H1 (cell line): ENCODE measurements around the gene POPDC2. TPM values are rescaled to one million over a fixed set of nuclear protein-coding genes. Genes with fewer than 3 reads are reported as not detected.

Experiments
- CTBP2 ChIP-seq: IDR thresholded peaks from 2 replicates; pipeline ENCODE4 v1.7.0; 2011; ENCODE audit warnings: borderline replicate concordance, mild to moderate bottlenecking, moderate library complexity, mixed read lengths, low read length; ENCODE audit not compliant: insufficient read depth, insufficient read length
- GTF2F1 ChIP-seq: IDR thresholded peaks from 2 replicates; pipeline ENCODE4 v1.6.1; 2012; ENCODE audit warnings: low read depth, low read length, improper control_type of control experiment, borderline replicate concordance
- RAD21 ChIP-seq, 2 experiments: IDR thresholded peaks in 1 of 2; conservative IDR thresholded peaks in 1 of 2; 2 replicates each; pipeline ENCODE4 v1.6.1; 2011; ENCODE audit warnings: low read depth in 2 of 2, low read length in 2 of 2, improper control_type of control experiment in 1 of 2, inconsistent platforms in 1 of 2, mild to moderate bottlenecking in 1 of 2, moderate library complexity in 1 of 2
- SAP30 ChIP-seq: fragments of 300-600 bp; sonication (generic); IDR thresholded peaks from 2 replicates; pipeline ENCODE4 v1.7.1; 2012; ENCODE audit warnings: low read length, moderate library complexity, mild to moderate bottlenecking, inconsistent platforms; ENCODE audit not compliant: insufficient read depth, insufficient replicate concordance
- SUZ12 ChIP-seq: fragments of 200-600 bp; sonication (generic); IDR thresholded peaks from 2 replicates; pipeline ENCODE4 v1.6.1; 2012; ENCODE audit warnings: mild to moderate bottlenecking, inconsistent platforms, low read length, moderate library complexity, mixed read lengths
- TCF12 ChIP-seq: IDR thresholded peaks from 2 replicates; pipeline ENCODE4 v1.6.1; 2011; ENCODE audit warnings: low read depth, mild to moderate bottlenecking, low read length
- USF2 ChIP-seq: IDR thresholded peaks from 2 replicates; pipeline ENCODE4 v1.6.1; 2011; ENCODE audit warnings: low read length, improper control_type of control experiment
- polyA plus RNA-seq, 7 experiments: library from polyadenylated mRNA; depleted of rRNA in 3 of 7; stranded (reverse) in 5 of 7; unstranded in 2 of 7; fragments of >200 nt in 5 of 7; fragments of 200-250 nt in 2 of 7; gene quantifications; 1 replicate in 5 of 7; 2 replicates in 1 of 7; 4 replicates in 1 of 7; pipeline versions ENCODE4 v1.2.1 to v1.2.3, GENCODE V29; 2011 to 2013; ENCODE audit warnings: missing spikeins in 2 of 7, mixed read lengths in 2 of 7
- total RNA-seq: library from RNA; stranded (reverse); fragmentation: NEBNext Ultra II Directional; extraction: Animal tissue kit (Norgen Biotek cat#: 25700); gene quantifications from 2 replicates; pipeline ENCODE4 v1.2.1, GENCODE V29; 2021

The POPDC2 gene
- total and polyA plus RNA-seq, 2 of the 8 experiments (the other 6 are each of a cell fraction or from before 2014, with no cell fraction given): 0.65 to 1.1 TPM

- TF ChIP-seq CTBP2: no peak
- TF ChIP-seq SAP30: no peak
- no peak for TF ChIP-seq GTF2F1
- TF ChIP-seq TCF12: no peak
- no peak for TF ChIP-seq USF2
- TF ChIP-seq RAD21 (IDR thresholded peaks at IDR 0.05 in 1 of 2, conservative IDR thresholded peaks at IDR 0.05 in 1 of 2; ENCODE audit: low read depth in 2 of 2, low read length in 2 of 2): no peak
- TF ChIP-seq SUZ12: no peak
Measured at GRCh38 chr3:119672776-119673175, 12.4 kb upstream of the POPDC2 start (continued).
